ENCODE measurements around the gene POU2F1.

Gene POU2F1

GRCh38 chr1:167465743-167466142 lies 245.1 kb downstream of the POU2F1 start:
- Histone ChIP-seq H3K36me3 (ENCODE audit: low read length) (no peaks in the 10 kb centered on the region), H2AFZ (ENCODE audit: low read depth, low read length, severe bottlenecking) (no peak overlapping the region), H3K9me3 (ENCODE audit: insufficient read depth, low read length) (no peaks in the 10 kb centered on the region), H3K9me2 (replicated peaks; ENCODE audit: insufficient read depth, low read length) (no peaks in the 10 kb centered on the region), H3K79me2 (ENCODE audit: insufficient read depth, low read length) (no peaks in the 10 kb centered on the region), H3K27ac (ENCODE audit: low read depth, low read length) (no peak overlapping the region), H3K27me3 (ENCODE audit: low read length) (no peaks in the 10 kb centered on the region), H3K9ac (ENCODE audit: low read length) (no peak overlapping the region), H3K4me2 (ENCODE audit: low read depth, low read length, poor library complexity, severe bottlenecking) (no peak overlapping the region), H3K4me3 (ENCODE audit: insufficient read depth, low read length, poor library complexity, severe bottlenecking) (no peak overlapping the region), H3F3A (ENCODE audit: insufficient read depth) (no peaks in the 10 kb centered on the region), H4K20me1 (ENCODE audit: low read depth, low read length) (no peaks in the 10 kb centered on the region)
- no peak for TF ChIP-seq EZH2phosphoT487 (conservative IDR thresholded peaks at IDR 0.05; ENCODE audit: low read length)
- TF ChIP-seq CTCF (IDR thresholded peaks at IDR 0.05; ENCODE audit: insufficient read depth, low read length, poor library complexity, severe bottlenecking) = no peak

- TF ChIP-seq CTCF (IDR thresholded peaks at IDR 0.05; ENCODE audit: insufficient read depth, low read length, poor library complexity, severe bottlenecking) = no peak
- TF ChIP-seq EZH2phosphoT487 (conservative IDR thresholded peaks at IDR 0.05; ENCODE audit: low read length) = no peak
- Histone ChIP-seq H3K9ac (ENCODE audit: low read length) (no peak overlapping the region), H3K27me3 (ENCODE audit: low read length) (no peaks in the 10 kb centered on the region), H3K4me2 (ENCODE audit: low read depth, low read length, poor library complexity, severe bottlenecking) (no peak overlapping the region), H3K9me2 (replicated peaks; ENCODE audit: insufficient read depth, low read length) (no peaks in the 10 kb centered on the region), H3K79me2 (ENCODE audit: insufficient read depth, low read length) (no peaks in the 10 kb centered on the region), H3K4me3 (ENCODE audit: insufficient read depth, low read length, poor library complexity, severe bottlenecking) (no peak overlapping the region), H3K9me3 (ENCODE audit: insufficient read depth, low read length) (no peaks in the 10 kb centered on the region), H3K27ac (ENCODE audit: low read depth, low read length) (no peak overlapping the region), H2AFZ (ENCODE audit: low read depth, low read length, severe bottlenecking) (no peak overlapping the region), H3F3A (ENCODE audit: insufficient read depth) (no peaks in the 10 kb centered on the region), H4K20me1 (ENCODE audit: low read depth, low read length) (no peaks in the 10 kb centered on the region), H3K36me3 (ENCODE audit: low read length) (no peaks in the 10 kb centered on the region)
These were observed 246.5 kb downstream of the POU2F1 start for GRCh38 chr1:167467126-167467710.

GRCh38 chr1:167467752-167468151 lies 247.1 kb downstream of the POU2F1 start:
- Histone ChIP-seq H3K9me2 (replicated peaks; ENCODE audit: insufficient read depth, low read length) (no peaks in the 10 kb centered on the region), H4K20me1 (ENCODE audit: low read depth, low read length) (no peaks in the 10 kb centered on the region), H3F3A (ENCODE audit: insufficient read depth) (no peaks in the 10 kb centered on the region), H3K27me3 (ENCODE audit: low read length) (no peaks in the 10 kb centered on the region), H3K36me3 (ENCODE audit: low read length) (no peaks in the 10 kb centered on the region), H3K27ac (ENCODE audit: low read depth, low read length) (no peak overlapping the region), H3K4me3 (ENCODE audit: insufficient read depth, low read length, poor library complexity, severe bottlenecking) (no peak overlapping the region), H3K4me2 (ENCODE audit: low read depth, low read length, poor library complexity, severe bottlenecking) (no peak overlapping the region), H3K9ac (ENCODE audit: low read length) (no peak overlapping the region), H3K9me3 (ENCODE audit: insufficient read depth, low read length) (no peaks in the 10 kb centered on the region), H3K79me2 (ENCODE audit: insufficient read depth, low read length) (no peaks in the 10 kb centered on the region), H2AFZ (ENCODE audit: low read depth, low read length, severe bottlenecking) (no peak overlapping the region)
- TF ChIP-seq CTCF (IDR thresholded peaks at IDR 0.05; ENCODE audit: insufficient read depth, low read length, poor library complexity, severe bottlenecking) (no peak), EZH2phosphoT487 (conservative IDR thresholded peaks at IDR 0.05; ENCODE audit: low read length) (no peak)

Data from SU-DHL-6 (cell line).